Measurements from ENCODE around the gene LONP2. TPM values are rescaled to one million over a fixed set of nuclear protein-coding genes. Genes with fewer than 3 reads are reported as not detected.

The LONP2 gene
- total and polyA plus RNA-seq, 10 of the 15 experiments (the other 5 are each of a cell fraction or from before 2014, with no cell fraction given), result 8.3 to 48.0 (median 34.8) TPM

GRCh38 chr16:48350736-48351135, 106.6 kb downstream of the LONP2 start:
- TF ChIP-seq IKZF2 (IDR thresholded peaks at IDR 0.05) (no peak), POLR2A (IDR thresholded peaks at IDR 0.05; ENCODE audit: low read depth, low read length) (peak; percentile 37; the same call in 1 of the 2 replicates)
- ChIA-PET SMC1A (ENCODE audit: uncharacterized antibody, unreplicated experiment) (interaction anchor here (1.1 to 9.4 kb wide), 3 partner anchors 177 to 279 kb away, joined by 3 to 89 read pairs (median 11); no protein-coding TSS in a partner anchor), CTCF (interaction anchor here (0.6 to 2.5 kb wide), 5 partner anchors 119 to 280 kb away, joined by 3 to 21 read pairs (median 5); no protein-coding TSS in a partner anchor), POLR2A (interaction anchor here (0.5 to 1.1 kb wide), 2 partner anchors 144 to 273 kb away, joined by 3 to 6 read pairs; no protein-coding TSS in a partner anchor), RAD21 (ENCODE audit: unreplicated experiment) (interaction anchor here (0.9 to 1.7 kb wide), 4 partner anchors 176 to 280 kb away, joined by 3 to 10 read pairs (median 5); no protein-coding TSS in a partner anchor)
- no peak overlapping the region for H3K4me2 ChIP-seq (ENCODE audit: control insufficient read depth, insufficient read depth)
- FAIRE-seq (no peak), DNase-seq (ENCODE audit: low read depth, low spot score) (no peak), ATAC-seq (no peak)
- peaks cover 2% of the 10 kb centered on the region; the same call in 1 of the 2 replicates for H3K79me2 ChIP-seq (ENCODE audit: control insufficient read depth, insufficient read depth, low read length)
- BruUV-seq (replicated peaks), result no TSS peak
- H3K27ac ChIP-seq (ENCODE audit: control insufficient read depth, insufficient read depth), result no peak overlapping the region
- no peaks in the 10 kb centered on the region for H4K20me1 ChIP-seq (ENCODE audit: control insufficient read depth, insufficient read depth)
- in situ Hi-C loops (cut with MboI) (loop anchor here (5.0 kb wide), 2 partner anchors 177 to 277 kb away; no protein-coding TSS in a partner anchor), intact Hi-C loops (cut with micrococcal nuclease; ENCODE audit: unreplicated experiment) (no loop called here)
- H3K4me3 ChIP-seq, result no peak overlapping the region
- H2AFZ ChIP-seq (ENCODE audit: control insufficient read depth, low read depth, low read length), result no peak overlapping the region
- H3K9me3 ChIP-seq (replicated peaks; ENCODE audit: control insufficient read depth, insufficient read depth, low read length), result no peaks in the 10 kb centered on the region; the same call in 2 of the 3 replicates
- no peaks in the 10 kb centered on the region for H3K27me3 ChIP-seq (replicated peaks in 1 of 2; ENCODE audit: control insufficient read depth in 2 of 2, insufficient read depth in 2 of 2, low read length in 1 of 2)
- H3K36me3 ChIP-seq (ENCODE audit: control insufficient read depth in 2 of 2, insufficient read depth in 2 of 2, low read length in 1 of 2), result peaks cover 12 to 27% of the 10 kb centered on the region in 2 experiments
- 48% methylated on average over 3 of the region's 3 CpGs for WGBS (ENCODE audit: insufficient coverage, insufficient replicate concordance, low lambda C conversion rate, missing lambda C conversion rate)
- no peak overlapping the region for H3K9ac ChIP-seq (ENCODE audit: control insufficient read depth, insufficient read depth, low read length)
- no peaks in the 10 kb centered on the region; the same call in 1 of the 2 replicates for H3K4me1 ChIP-seq (ENCODE audit: control insufficient read depth, insufficient read depth, low read length)

DNA sequence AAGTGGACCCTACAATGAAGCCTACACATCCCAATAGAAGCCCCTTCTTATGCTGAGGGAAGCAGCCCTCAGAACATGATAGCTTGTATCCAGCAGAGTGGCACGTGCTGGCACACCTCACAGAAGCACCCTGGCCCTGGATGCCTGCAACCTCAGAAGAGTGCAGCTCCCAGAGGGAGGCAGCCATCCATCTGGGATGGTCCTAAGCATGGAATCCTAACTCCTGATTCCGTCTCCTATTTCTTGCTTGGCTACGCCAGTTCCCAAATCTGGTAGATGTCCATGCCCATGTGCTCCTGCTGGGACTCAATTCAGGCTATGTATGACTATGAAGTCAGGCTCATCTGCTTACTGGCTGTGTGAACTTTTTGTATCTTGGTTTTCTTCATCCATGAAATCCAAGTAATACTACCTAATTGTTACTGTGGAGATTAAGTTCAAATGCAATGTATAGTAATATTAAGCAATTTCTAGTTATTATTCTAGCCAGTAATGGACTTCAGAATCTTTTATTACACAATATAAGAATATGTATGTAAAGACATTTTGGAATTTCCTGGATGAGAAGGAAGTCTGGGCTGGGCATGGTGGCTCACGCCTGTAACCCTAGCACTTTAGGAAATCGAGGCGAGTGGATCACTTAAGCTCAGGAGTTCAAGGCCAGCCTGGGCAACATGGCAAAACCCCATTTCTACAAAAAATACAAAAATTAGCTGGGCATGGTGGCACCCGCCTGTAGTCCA, 108.7 kb downstream of the LONP2 start:
- no peaks in the 10 kb centered on the region for H4K20me1 ChIP-seq (ENCODE audit: control insufficient read depth, insufficient read depth)
- ChIA-PET POLR2A (interaction anchor here (0.7 to 4.1 kb wide), 2 partner anchors 68 to 271 kb away, joined by 7 to 17 read pairs; no protein-coding TSS in a partner anchor), CTCF (interaction anchor here (0.5 to 6.3 kb wide), 8 partner anchors 9 to 277 kb away, joined by 3 to 97 read pairs (median 4); no protein-coding TSS in a partner anchor), RAD21 (ENCODE audit: unreplicated experiment) (interaction anchor here (0.6 to 6.4 kb wide), 5 partner anchors 73 to 277 kb away, joined by 3 to 77 read pairs (median 32); no protein-coding TSS in a partner anchor), SMC1A (ENCODE audit: uncharacterized antibody, unreplicated experiment) (interaction anchor here (1.7 to 9.4 kb wide), 5 partner anchors 16 to 277 kb away, joined by 6 to 89 read pairs (median 52); no protein-coding TSS in a partner anchor)
- WGBS (ENCODE audit: insufficient coverage, insufficient replicate concordance, low lambda C conversion rate, missing lambda C conversion rate), result 80% methylated on average over 7 of the region's 7 CpGs
- no peak overlapping the region for H3K9ac ChIP-seq (ENCODE audit: control insufficient read depth, insufficient read depth, low read length)
- intact Hi-C loops (cut with micrococcal nuclease; ENCODE audit: unreplicated experiment), result loop anchor here (1.0 kb wide), 4 partner anchors 173 to 277 kb away; no protein-coding TSS in a partner anchor
- peaks cover 5% of the 10 kb centered on the region for H3K4me1 ChIP-seq (ENCODE audit: control insufficient read depth, insufficient read depth, low read length)
- H3K79me2 ChIP-seq (ENCODE audit: control insufficient read depth, insufficient read depth, low read length), result peaks cover 10% of the 10 kb centered on the region
- BruUV-seq (replicated peaks), result TSS peak; percentile 42
- no peak overlapping the region for H2AFZ ChIP-seq (ENCODE audit: control insufficient read depth, low read depth, low read length)
- FAIRE-seq (no peak), DNase-seq (ENCODE audit: low read depth, low spot score) (no peak), ATAC-seq (no peak)
- in situ Hi-C loops (cut with MboI), result loop anchor here (5.0 kb wide), 2 partner anchors 174 to 274 kb away; no protein-coding TSS in a partner anchor
- H3K9me3 ChIP-seq (replicated peaks; ENCODE audit: control insufficient read depth, insufficient read depth, low read length), result no peaks in the 10 kb centered on the region; the same call in 2 of the 3 replicates
- no peak overlapping the region for H3K27ac ChIP-seq (ENCODE audit: control insufficient read depth, insufficient read depth)
- no peak overlapping the region for H3K4me3 ChIP-seq
- no peaks in the 10 kb centered on the region for H3K27me3 ChIP-seq (replicated peaks in 1 of 2; ENCODE audit: control insufficient read depth in 2 of 2, insufficient read depth in 2 of 2, low read length in 1 of 2)
- peaks cover 10 to 26% of the 10 kb centered on the region in 2 experiments for H3K36me3 ChIP-seq (ENCODE audit: control insufficient read depth in 2 of 2, insufficient read depth in 2 of 2, low read length in 1 of 2)
- TF ChIP-seq ZNF274 (IDR thresholded peaks at IDR 0.05; ENCODE audit: insufficient read depth, insufficient read length) (no peak), FOXK2 (IDR thresholded peaks at IDR 0.05) (no peak), CHD2 (IDR thresholded peaks at IDR 0.05; ENCODE audit: borderline replicate concordance, low read depth, low read length) (no peak), CREM (IDR thresholded peaks at IDR 0.05; ENCODE audit: low read depth) (no peak), POLR2A (IDR thresholded peaks at IDR 0.05; ENCODE audit: low read depth, low read length) (0 out of 2 replicates have a peak, but pooled peaks have one; percentile 30), EGR1 (IDR thresholded peaks at IDR 0.05; ENCODE audit: borderline replicate concordance in 1 of 2, low read depth in 2 of 2, low read length in 2 of 2) (no peak), ZNF384 (IDR thresholded peaks at IDR 0.05; ENCODE audit: borderline replicate concordance, low read depth, low read length) (no peak)
- TF ChIP-seq, protein P1, sequence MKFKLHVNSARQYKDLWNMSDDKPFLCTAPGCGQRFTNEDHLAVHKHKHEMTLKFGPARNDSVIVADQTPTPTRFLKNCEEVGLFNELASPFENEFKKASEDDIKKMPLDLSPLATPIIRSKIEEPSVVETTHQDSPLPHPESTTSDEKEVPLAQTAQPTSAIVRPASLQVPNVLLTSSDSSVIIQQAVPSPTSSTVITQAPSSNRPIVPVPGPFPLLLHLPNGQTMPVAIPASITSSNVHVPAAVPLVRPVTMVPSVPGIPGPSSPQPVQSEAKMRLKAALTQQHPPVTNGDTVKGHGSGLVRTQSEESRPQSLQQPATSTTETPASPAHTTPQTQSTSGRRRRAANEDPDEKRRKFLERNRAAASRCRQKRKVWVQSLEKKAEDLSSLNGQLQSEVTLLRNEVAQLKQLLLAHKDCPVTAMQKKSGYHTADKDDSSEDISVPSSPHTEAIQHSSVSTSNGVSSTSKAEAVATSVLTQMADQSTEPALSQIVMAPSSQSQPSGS (IDR thresholded peaks at IDR 0.05; ENCODE audit: low read length), result 0 out of 2 replicates have a peak, but pooled peaks have one; percentile 1
- no peak overlapping the region for H3K4me2 ChIP-seq (ENCODE audit: control insufficient read depth, insufficient read depth)
